HG02642 (cell line): ENCODE measurements around the gene CISTR.
"Not testable (repeated sequence)": the region's sequence is repeated elsewhere in the genome, so short reads cannot be mapped to it uniquely, and the experiment has no call there.

Experiments
- ATAC-seq: cut with Tn5 transposase; IDR thresholded peaks from one replicate; pipeline ENCODE4 v1.9.1; 2021; ENCODE audit warnings: mild to moderate bottlenecking; ENCODE audit not compliant: unreplicated experiment, poor library complexity

The CISTR gene

GRCh38 chr12:53751336-53752191 is at the start of gene CISTR:
TSS of gene CISTR (minus strand) at chr12:53751979.
- peak; percentile 44 for ATAC-seq

DNA sequence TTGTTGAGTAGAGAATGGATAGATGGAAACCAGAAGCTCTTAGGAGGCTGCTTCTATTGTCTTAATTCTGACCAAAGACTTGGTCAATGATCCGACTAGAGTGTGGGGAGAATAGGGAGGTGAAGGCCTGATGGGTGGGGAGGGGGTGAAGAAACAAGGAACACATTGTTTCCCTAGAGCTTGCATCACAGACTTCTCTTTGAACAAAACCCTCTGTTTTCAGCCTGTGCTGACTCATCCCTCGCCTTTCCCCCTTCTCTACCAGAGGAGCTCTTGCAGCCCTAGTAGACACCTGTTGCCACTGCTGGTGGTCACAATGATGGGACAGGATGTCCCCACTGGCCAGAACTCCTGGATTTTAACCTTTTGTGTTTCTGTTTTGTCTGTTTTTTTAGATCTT is 46.8 kb upstream of the CISTR start:
- no peak for ATAC-seq

DNA sequence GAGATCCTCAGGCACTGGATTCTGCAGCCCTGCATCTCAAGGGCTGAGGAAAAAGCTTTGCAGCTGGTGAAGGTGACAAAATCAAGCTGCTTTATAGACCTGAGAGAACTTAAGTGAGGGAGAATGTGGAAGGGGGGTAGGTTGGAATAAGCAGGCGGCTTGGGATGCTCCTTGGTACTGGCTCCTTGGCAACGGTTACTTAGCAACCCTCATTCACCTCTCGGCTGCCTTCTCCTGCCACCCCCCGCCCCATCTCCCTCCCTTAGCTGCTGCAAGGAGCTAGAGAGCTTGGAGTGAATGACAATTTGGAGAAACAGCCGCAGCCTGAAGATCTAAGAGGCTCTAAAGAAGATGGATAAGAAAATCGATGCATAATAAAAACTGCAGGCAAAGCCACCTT is 44.1 kb upstream of the CISTR start:
- no peak for ATAC-seq

GRCh38 chr12:53793221-53793620 is 41.4 kb upstream of the CISTR start:
- no peak for ATAC-seq

DNA sequence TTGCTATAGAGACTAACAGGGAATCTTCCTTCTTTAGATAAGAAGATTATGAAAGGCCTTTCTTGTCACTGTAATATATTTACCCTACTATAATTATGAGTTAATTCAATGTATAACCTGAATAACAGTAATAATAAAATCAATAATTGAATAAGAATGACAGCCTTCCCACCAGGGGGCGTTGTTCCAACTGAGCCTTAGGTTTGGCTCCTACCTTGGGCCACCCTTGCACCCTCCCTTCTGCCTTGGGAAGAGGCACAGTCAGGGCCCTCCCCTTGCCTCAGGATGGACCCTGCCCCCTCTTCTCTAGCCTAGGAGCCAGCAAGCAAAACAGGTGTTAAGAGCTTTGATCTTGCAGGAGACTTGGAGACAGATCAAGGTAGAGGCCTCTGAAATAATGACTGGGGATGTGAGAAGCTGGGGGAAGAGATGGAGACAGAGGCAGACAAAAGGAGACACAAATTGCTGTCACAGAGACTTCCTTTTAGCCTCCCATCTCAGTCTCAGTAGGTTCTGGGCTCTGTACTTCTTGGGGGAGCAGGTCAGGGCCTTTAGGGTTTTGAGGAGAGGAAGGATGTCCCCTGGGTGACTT is 40.1 kb upstream of the CISTR start:
- no peak for ATAC-seq

DNA sequence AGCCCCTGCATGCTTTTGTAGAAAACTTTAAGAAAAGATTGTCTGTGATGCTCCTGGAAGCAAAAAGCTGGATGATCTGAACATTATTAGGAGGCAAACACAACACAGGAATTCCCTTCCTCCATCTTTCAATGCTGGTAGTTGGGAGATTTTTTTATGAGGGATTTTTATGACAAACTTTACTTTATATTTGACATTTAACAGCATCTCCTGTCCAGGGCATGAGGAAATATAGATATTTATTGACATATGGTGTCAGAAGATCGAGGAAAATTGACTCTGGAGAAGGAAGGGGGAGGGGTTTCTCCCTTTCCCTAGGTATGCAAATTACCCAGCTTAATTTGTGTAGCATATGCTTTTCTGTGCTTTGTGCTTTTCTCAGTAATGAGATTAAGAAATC is 37.8 kb upstream of the CISTR start:
- no peak for ATAC-seq

- no peak for ATAC-seq
These were observed 37.1 kb upstream of the CISTR start for GRCh38 chr12:53788892-53789291.

DNA sequence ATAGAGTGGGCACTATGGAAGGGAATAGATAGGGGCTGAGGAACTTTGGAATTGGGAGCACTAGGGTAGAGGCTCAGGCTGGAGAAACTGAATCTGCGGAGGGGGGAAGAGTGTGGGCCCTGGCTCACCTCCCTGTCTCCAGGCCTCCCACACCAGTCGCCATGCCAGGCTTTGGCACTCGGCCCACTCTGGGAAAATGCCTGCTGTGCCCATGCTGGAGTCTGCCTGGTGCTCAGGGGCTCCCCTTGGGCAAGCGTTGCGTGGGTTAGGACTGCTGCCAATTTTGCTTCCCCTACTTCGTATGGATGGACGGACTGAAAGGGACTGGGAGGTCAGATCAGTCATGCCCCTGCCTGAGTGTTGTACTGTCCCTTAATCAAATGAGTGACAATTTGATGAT is 34.6 kb upstream of the CISTR start:
- ATAC-seq: no peak

DNA sequence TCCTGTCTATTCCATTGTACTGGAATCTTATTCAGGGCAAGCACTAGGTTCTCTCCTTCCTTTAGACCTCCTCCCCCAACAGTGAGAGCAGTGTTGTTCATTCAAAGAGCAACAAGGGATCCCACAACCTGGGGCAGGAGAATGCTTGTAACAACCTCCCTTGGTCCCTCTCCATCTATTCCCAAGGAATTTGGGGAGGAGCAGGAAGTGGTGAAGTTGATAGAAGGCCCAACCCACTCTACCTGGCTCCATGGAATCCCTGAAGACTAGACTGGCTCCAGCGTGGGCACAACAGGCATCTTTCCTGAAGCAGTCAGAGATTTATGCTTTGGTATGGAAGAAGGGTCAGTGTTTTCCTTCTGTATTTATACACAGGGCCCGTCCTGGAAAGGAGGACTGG is 33.4 kb upstream of the CISTR start:
- no peak for ATAC-seq

GRCh38 chr12:53782093-53782703 is 30.4 kb upstream of the CISTR start:
- ATAC-seq: no peak

DNA sequence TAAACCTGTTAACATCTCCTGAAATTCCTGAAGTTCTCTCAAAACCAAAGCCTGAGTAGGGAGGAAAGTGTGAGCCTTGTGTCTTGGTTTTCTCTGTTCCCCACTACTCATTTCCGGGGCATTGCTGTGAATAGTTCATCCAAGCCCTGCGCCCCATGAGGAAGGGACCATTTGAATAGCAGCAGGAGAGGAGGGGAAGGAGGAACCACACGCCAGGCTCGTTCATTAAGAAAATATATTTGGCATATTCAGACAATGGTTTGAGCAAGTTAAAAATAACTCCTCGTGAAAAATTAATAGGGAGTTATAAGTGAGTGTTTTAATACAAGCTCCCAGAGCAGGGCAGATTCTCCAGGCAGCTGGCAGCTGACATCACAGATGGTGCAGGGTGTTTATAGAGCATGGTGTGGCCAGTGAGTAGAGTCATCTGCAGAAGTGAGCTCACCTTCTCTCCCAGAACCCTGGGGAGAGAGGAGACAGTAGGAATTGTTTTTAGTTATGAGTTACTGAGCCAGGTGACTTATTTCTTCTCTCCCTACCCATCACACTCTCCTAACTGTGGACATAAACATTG is 29.5 kb upstream of the CISTR start:
- no peak for ATAC-seq

DNA sequence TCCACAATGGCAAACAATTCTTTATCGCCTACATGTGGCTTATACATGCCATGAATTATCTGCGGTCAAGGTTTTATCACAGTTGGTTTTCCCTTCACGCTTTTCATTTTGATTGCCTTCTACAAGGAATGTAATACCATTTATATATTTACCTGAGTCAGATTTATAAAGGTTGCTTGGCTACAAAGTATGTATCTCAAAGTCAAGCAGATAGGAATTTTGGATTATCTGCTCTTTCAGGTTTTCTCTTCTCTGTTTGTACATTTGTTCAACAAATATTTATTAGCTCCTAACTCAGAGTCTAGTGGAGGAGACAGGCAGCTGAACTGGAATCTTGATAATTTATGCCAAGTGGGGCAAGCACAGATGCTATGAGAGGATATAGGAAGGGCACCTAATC is 28.5 kb upstream of the CISTR start:
- ATAC-seq: no peak

DNA sequence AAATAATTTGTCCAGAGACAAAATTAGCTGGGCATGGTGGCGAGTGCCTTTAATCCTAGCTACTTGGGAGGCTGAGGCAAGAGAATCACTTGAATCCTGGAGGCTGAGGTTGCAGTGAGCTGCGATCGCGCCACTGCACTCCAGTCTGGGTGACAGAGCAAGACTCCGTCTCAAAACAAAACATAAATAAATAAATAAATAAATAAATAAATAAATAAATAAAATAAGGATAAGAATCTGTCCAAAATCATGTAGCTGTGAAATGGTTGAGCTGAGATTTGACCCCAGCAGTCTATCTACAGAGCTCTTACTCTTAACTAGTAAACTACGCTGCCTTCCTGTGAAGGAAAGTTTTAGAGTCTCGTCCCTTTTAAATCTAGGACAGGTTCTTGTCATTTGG is 27.9 kb upstream of the CISTR start:
- ATAC-seq: not testable (repeated sequence)

GRCh38 chr12:53777936-53778644 is 26.3 kb upstream of the CISTR start:
- ATAC-seq: no peak

DNA sequence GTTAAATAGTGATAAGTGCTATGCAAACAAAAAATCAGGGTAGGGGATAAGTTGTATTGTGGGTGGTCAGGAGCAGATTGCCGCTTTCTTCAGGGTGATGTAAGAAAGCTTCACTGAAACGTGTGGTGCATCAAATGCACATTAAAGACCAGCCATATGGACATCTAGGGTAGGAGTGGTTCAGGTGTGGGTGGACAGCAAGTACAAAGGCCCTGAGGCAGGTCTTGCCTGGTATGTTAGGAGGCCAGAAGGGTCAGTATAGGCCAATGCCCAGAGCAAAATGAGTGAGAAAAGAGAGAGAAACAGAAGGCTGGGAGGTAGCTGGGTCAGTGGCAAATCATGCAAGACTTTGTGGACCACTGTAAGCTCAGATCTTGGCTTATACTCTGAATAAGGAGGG is 25.6 kb upstream of the CISTR start:
- ATAC-seq: no peak

DNA sequence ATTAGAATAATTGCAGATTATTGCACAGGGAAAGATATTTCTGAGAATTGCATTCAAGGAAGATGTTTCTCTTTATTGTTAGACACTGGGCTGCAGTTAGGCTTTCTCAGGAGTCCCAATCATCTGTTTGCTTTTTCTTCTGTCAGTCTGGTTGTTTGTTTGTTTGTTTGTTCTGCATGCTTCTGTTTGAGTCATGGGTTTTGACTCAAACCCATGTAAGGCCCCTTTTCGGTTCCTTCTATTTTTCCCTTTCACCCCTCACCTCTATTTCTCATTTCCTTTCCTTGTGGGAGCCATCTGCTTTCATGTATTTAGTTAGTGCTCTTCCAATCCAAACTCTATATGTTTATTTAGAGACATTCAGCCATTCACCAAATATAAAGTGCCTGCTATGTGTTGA is 25.1 kb upstream of the CISTR start:
- no peak for ATAC-seq

GRCh38 chr12:53775478-53776145 is 23.8 kb upstream of the CISTR start:
- no peak for ATAC-seq

DNA sequence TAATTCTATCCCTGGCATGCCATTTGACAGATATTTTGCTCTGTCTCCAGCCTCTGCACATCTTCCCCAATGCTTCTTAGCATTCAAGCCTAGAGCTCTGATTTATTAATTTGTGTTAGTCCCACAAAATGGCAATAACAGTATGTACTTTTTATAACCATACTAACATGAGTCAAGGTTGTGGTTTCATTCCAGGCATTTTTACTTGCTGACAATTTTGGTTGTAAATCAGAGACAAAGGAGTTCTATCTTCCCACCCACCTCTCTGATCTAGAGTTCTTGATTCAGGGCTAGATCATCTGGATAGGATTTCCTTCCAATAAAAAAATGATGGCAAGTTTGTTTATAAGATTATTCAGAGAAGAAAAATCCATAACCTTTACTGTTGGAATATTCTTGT is 18.5 kb upstream of the CISTR start:
- ATAC-seq: no peak

- no peak for ATAC-seq
These were observed 17.2 kb upstream of the CISTR start for GRCh38 chr12:53768976-53769375.

DNA sequence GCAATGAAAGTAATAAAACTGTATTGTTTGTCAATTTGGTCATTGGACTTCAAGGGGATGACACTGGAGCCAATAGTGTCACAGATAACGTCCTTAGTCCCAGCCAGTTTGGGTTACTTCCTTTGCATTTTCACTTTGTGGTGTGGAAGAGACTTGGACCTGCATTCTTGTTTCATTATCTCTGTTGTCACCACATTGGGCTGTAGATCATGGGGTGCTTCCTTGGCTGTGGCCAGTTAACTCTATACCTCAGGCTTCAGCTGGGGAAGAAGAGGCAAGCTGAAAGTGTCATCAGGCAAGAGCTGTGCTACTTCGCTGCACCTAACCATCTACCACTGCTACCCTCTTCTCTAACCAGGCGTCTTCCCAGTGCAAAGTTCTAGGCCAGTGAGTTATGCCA is 15.1 kb upstream of the CISTR start:
- ATAC-seq: no peak
